Suprapubic skin (tissue), 4 donors: ENCODE data around the gene ZFR2. TPM values are rescaled to one million over a fixed set of nuclear protein-coding genes. Genes with fewer than 3 reads are reported as not detected.

Experiments
- DNase-seq, 2 donors: peaks; one replicate each; pipeline ENCODE4 v3.0.0-alpha.2; 2019; ENCODE audit warnings: low spot score in 2 of 2
- H3K27ac ChIP-seq: fragments of 200-600 bp; sonication (generic); one replicate; pipeline ENCODE4 v1.5.1; 2019
- H3K27me3 ChIP-seq: fragments of 200-600 bp; sonication (generic); one replicate; pipeline ENCODE4 v1.5.1; 2019
- H3K36me3 ChIP-seq: fragments of 200-600 bp; sonication (generic); one replicate; pipeline ENCODE4 v1.5.1; 2019
- H3K4me1 ChIP-seq: fragments of 200-600 bp; sonication (generic); one replicate; pipeline ENCODE4 v1.5.1; 2019
- H3K4me3 ChIP-seq: fragments of 200-600 bp; sonication (generic); one replicate; pipeline ENCODE4 v1.5.1; 2019; ENCODE audit warnings: mild to moderate bottlenecking
- H3K9me3 ChIP-seq: fragments of 200-600 bp; sonication (generic); one replicate; pipeline ENCODE4 v1.5.1; 2019
- EP300 ChIP-seq: sonication (generic); formaldehyde crosslinking; IDR thresholded peaks from one replicate; pipeline ENCODE4 v1.6.1; 2017; ENCODE audit warnings: antibody characterized with exemption
- POLR2A ChIP-seq, 2 donors: fragments of 450-650 bp; IDR thresholded peaks; one replicate each; pipeline ENCODE4 v1.6.1; 2017; ENCODE audit warnings: antibody characterized with exemption in 2 of 2, mild to moderate bottlenecking in 2 of 2, moderate library complexity in 2 of 2
- POLR2AphosphoS5 ChIP-seq, 3 donors: sonication (generic); formaldehyde crosslinking; IDR thresholded peaks; one replicate each; pipeline ENCODE4 v1.6.1; 2017; ENCODE audit warnings: antibody characterized with exemption in 3 of 3
- WGBS: methylation state at CpG from one replicate; pipeline ENCODE4 v1.1.5; 2018; 5-methylcytosine and 5-hydroxymethylcytosine counted together
- total RNA-seq, 4 donors: library from RNA; depleted of rRNA; stranded (reverse); fragments of >200 nt; gene quantifications; one replicate each; pipeline ENCODE4 v1.1.0, GENCODE V29; 2016
- TF ChIP-seq, protein P1 (sequence below), 2 donors: fragments of 200-600 bp in 1 of 2; fragments of 450-650 bp in 1 of 2; sonication (generic) in 1 of 2; IDR thresholded peaks; one replicate each; pipeline ENCODE4 v1.5.1; 2016 to 2019; ENCODE audit warnings: antibody characterized with exemption in 2 of 2, mild to moderate bottlenecking in 1 of 2, moderate library complexity in 1 of 2

ZFR2 gene
- total RNA-seq, 4 donors from 2014 or later: 2.5 to 4.8 TPM; not detected in 2

DNA sequence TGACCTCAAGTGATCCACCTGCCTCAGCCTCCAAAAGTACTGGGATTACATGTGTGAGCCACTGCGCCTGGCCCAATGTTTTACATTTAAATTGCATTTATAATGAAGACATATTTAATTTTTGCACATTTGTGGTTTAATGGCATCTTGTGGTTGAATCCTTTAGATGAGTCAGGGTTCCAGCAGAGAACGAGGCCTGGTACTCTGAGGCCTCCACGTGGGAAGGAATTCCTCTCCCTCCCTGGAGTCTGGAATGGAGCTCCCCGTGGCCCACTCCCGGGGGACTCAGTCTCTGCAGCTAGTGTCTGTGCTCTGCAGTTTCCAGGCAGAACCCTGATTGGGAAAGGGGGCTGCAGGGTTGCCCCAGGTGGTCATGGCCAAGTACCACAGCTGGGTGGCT is 24.2 kb downstream of the ZFR2 start:
- H3K27me3 ChIP-seq: peaks cover 4% of the 10 kb centered on the region
- no peaks in the 10 kb centered on the region for H3K36me3 ChIP-seq
- no peaks in the 10 kb centered on the region for H3K9me3 ChIP-seq
- no peak for DNase-seq
- WGBS: 41% methylated on average over 5 of the region's 5 CpGs
- H3K4me3 ChIP-seq: no peak overlapping the region
- no peak for TF ChIP-seq EP300
- no peaks in the 10 kb centered on the region for H3K4me1 ChIP-seq
- no peak overlapping the region for H3K27ac ChIP-seq

DNA sequence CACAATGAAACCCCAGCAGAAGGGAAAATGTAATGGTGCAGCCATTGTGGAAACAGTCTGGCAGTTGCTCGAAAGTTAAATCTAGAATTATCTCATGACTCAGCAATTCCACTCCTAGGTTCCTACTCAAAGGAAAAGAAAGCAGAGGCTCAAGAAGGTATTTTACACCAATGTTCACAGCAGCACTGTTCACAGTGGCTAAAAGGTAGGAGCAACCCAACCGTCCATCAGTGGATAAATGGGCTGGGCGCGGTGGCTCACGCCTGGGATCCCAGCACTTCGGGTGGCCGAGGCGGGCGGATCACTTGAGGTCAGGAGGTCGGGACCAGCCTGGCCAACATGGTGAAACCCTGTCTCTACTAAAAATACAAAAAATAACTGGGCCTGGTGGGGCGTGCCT is 25.9 kb downstream of the ZFR2 start:
- Histone ChIP-seq H3K36me3 (no peaks in the 10 kb centered on the region), H3K4me3 (no peak overlapping the region), H3K27me3 (peaks cover 11% of the 10 kb centered on the region), H3K27ac (no peak overlapping the region), H3K4me1 (no peaks in the 10 kb centered on the region), H3K9me3 (no peaks in the 10 kb centered on the region)
- 86% methylated on average over 11 of the region's 11 CpGs for WGBS
- DNase-seq: no peak
- no peak for TF ChIP-seq POLR2AphosphoS5 (IDR thresholded peaks at IDR 0.05)
- no peak for TF ChIP-seq EP300
- no peak for TF ChIP-seq POLR2A (IDR thresholded peaks at IDR 0.05)
- TF ChIP-seq, protein P1, sequence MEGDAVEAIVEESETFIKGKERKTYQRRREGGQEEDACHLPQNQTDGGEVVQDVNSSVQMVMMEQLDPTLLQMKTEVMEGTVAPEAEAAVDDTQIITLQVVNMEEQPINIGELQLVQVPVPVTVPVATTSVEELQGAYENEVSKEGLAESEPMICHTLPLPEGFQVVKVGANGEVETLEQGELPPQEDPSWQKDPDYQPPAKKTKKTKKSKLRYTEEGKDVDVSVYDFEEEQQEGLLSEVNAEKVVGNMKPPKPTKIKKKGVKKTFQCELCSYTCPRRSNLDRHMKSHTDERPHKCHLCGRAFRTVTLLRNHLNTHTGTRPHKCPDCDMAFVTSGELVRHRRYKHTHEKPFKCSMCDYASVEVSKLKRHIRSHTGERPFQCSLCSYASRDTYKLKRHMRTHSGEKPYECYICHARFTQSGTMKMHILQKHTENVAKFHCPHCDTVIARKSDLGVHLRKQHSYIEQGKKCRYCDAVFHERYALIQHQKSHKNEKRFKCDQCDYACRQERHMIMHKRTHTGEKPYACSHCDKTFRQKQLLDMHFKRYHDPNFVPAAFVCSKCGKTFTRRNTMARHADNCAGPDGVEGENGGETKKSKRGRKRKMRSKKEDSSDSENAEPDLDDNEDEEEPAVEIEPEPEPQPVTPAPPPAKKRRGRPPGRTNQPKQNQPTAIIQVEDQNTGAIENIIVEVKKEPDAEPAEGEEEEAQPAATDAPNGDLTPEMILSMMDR (IDR thresholded peaks at IDR 0.05): no peak

DNA sequence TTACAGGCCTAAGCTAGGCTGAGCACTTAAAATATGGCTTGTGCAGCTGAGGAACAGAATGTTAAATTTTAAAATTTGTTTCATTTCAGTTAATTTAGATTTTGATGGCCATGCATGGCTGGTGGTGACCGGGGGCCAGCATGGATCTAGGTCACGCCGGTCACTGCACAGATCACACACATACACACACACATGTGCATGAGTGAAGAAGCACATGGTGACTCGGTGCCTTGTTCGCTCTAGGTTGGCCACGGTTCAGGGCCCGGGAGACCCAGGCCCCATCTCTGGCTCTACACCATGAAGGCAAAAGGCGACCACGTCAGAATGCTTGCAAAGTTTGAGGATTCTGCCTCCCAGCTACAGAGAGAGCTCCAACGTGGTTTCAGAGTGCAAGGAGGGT is 28.0 kb downstream of the ZFR2 start:
- Histone ChIP-seq H3K9me3 (no peaks in the 10 kb centered on the region), H3K36me3 (no peaks in the 10 kb centered on the region), H3K4me3 (no peak overlapping the region), H3K27ac (no peak overlapping the region), H3K4me1 (no peaks in the 10 kb centered on the region), H3K27me3 (peaks cover 11% of the 10 kb centered on the region)
- no peak for TF ChIP-seq POLR2A (IDR thresholded peaks at IDR 0.05)
- TF ChIP-seq POLR2AphosphoS5 (IDR thresholded peaks at IDR 0.05): no peak
- TF ChIP-seq EP300: no peak
- TF ChIP-seq, protein P1 (IDR thresholded peaks at IDR 0.05): no peak
- DNase-seq: no peak
- 91% methylated on average over 9 of the region's 10 CpGs for WGBS

DNA sequence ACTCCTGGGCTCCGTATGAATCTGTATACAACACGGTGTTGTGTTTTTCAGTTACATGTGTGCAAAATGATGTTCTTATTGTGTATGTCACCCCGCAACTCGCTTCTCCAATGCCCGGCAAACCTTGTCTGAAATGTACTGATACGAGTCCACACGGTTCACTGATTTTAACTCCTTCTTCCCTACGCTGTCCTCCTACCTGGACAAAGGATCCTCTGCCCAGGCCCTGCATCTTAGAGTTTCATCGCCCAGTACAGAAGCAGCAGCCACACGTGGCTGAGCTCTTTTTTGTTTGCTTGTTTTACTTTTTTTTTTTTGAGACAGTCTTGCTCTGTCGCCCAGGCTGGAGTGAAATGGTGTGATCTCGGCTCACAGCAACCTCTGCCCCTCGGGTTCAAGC is 28.9 kb downstream of the ZFR2 start:
- Histone ChIP-seq H3K4me1 (no peaks in the 10 kb centered on the region), H3K27me3 (peaks cover 11% of the 10 kb centered on the region), H3K9me3 (no peaks in the 10 kb centered on the region), H3K4me3 (no peak overlapping the region), H3K36me3 (no peaks in the 10 kb centered on the region), H3K27ac (no peak overlapping the region)
- TF ChIP-seq POLR2AphosphoS5 (IDR thresholded peaks at IDR 0.05) (no peak), POLR2A (IDR thresholded peaks at IDR 0.05) (no peak), EP300 (no peak)
- TF ChIP-seq, protein P1 (IDR thresholded peaks at IDR 0.05): no peak
- DNase-seq: no peak
- 71% methylated on average over 13 of the region's 13 CpGs for WGBS

DNA sequence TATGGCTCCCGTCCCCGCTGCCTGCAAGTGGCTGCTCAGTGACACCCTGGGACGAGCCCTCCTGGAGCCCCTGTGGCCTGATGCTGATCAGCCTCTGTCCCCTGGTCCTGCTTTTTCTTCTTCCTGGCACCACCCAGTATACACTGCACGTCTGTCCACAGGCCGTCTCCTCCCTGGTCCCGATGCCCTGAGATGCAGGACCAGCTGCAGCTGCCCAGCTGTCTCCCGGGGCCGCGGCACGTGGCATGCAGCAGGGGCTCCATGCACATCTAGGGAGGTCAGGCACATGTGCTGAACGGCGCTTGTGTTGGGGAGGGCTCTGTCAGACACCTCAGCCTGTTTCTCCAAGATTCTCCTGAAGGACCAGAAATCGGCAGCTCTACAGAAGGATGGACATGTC is 30.2 kb downstream of the ZFR2 start:
- no peaks in the 10 kb centered on the region for H3K36me3 ChIP-seq
- H3K9me3 ChIP-seq: no peaks in the 10 kb centered on the region
- peaks cover 19% of the 10 kb centered on the region for H3K27me3 ChIP-seq
- H3K4me1 ChIP-seq: no peaks in the 10 kb centered on the region
- no peak overlapping the region for H3K27ac ChIP-seq
- H3K4me3 ChIP-seq: no peak overlapping the region
- DNase-seq: no peak
- 86% methylated on average over 11 of the region's 13 CpGs for WGBS
- TF ChIP-seq EP300 (no peak), POLR2AphosphoS5 (IDR thresholded peaks at IDR 0.05) (no peak), POLR2A (IDR thresholded peaks at IDR 0.05) (no peak)
- TF ChIP-seq, protein P1 (IDR thresholded peaks at IDR 0.05): no peak

DNA sequence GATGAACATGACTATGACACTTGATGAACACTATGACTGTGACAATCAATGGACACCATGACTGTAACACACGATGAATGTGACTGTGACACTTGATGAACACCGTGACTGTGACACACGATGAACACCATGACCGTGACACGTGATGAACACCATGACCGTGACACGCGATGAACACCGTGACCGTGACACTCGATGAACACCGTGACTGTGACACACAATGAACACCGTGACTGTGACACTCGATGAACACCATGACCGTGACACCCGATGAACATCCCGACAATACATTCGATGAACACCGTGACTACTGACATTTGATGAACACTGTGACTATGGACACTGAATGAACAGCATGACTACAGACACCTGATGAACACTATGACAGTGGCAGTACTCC is 30.9 kb downstream of the ZFR2 start:
- WGBS: 91% methylated on average over 19 of the region's 19 CpGs

More for the DNA sequence above, 30.9 kb downstream of the ZFR2 start:
- Histone ChIP-seq H3K9me3 (no peaks in the 10 kb centered on the region), H3K27ac (no peak overlapping the region), H3K4me1 (no peaks in the 10 kb centered on the region), H3K27me3 (peaks cover 24% of the 10 kb centered on the region), H3K4me3 (no peak overlapping the region), H3K36me3 (no peaks in the 10 kb centered on the region)
- TF ChIP-seq EP300 (no peak), POLR2AphosphoS5 (IDR thresholded peaks at IDR 0.05) (no peak), POLR2A (IDR thresholded peaks at IDR 0.05) (no peak)
- TF ChIP-seq, protein P1 (IDR thresholded peaks at IDR 0.05): no peak
- no peak for DNase-seq
